Gastrocnemius medialis (tissue), 4 donors: ENCODE results near the gene DEF6.

Source experiments
- POLR2A ChIP-seq, 2 donors: fragments of 450-650 bp; IDR thresholded peaks; one replicate each; pipeline ENCODE4 v1.6.1; 2017; ENCODE audit warnings: antibody characterized with exemption in 2 of 2, mild to moderate bottlenecking in 2 of 2, moderate library complexity in 2 of 2
- TF ChIP-seq, protein P1 (sequence below), 5 experiments: fragments of 450-650 bp in 3 of 5; fragments of 200-600 bp in 2 of 5; sonication (generic) in 2 of 5; IDR thresholded peaks in 4 of 5; conservative IDR thresholded peaks in 1 of 5; 1 replicate in 4 of 5; 2 replicates in 1 of 5; pipeline ENCODE4 v1.5.1; 2016 to 2019; ENCODE audit warnings: antibody characterized with exemption in 5 of 5, mild to moderate bottlenecking in 3 of 5, moderate library complexity in 3 of 5

DNA sequence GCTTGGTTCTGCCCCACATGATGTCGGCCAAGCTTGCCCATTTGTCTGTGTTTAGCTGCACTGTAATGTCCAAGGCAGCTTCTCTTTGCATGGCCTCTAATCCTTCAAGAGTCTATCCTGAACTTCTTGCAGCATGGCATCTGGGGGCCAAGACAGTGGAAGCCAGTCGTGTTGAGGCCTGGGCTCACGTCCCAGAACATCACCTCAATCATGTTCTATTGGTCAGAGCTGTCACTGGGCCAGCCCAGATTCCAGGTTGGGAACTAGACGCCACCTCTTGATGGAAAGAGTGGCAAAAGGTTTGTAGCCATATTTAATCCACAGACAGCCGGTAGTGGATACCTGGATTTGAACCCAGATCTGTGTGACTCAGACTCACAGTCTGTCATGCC lies 70.0 kb downstream of the DEF6 start:
- TF ChIP-seq, protein P1, sequence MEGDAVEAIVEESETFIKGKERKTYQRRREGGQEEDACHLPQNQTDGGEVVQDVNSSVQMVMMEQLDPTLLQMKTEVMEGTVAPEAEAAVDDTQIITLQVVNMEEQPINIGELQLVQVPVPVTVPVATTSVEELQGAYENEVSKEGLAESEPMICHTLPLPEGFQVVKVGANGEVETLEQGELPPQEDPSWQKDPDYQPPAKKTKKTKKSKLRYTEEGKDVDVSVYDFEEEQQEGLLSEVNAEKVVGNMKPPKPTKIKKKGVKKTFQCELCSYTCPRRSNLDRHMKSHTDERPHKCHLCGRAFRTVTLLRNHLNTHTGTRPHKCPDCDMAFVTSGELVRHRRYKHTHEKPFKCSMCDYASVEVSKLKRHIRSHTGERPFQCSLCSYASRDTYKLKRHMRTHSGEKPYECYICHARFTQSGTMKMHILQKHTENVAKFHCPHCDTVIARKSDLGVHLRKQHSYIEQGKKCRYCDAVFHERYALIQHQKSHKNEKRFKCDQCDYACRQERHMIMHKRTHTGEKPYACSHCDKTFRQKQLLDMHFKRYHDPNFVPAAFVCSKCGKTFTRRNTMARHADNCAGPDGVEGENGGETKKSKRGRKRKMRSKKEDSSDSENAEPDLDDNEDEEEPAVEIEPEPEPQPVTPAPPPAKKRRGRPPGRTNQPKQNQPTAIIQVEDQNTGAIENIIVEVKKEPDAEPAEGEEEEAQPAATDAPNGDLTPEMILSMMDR (IDR thresholded peaks at IDR 0.05 in 4 of 5, conservative IDR thresholded peaks at IDR 0.05 in 1 of 5) = no peak
- no peak for TF ChIP-seq POLR2A (IDR thresholded peaks at IDR 0.05)
